Right cardiac atrium (tissue), 5 donors: Measurements from ENCODE around the gene EBF3. TPM values are rescaled to one million over a fixed set of nuclear protein-coding genes. Genes with fewer than 3 reads are reported as not detected.

ENCODE experiments used
- ATAC-seq, 2 donors: fragments of 200-7000 bp; cut with Tn5 transposase; one replicate each; pipeline versions ENCODE4 v1.8.0 to v1.9.1; 2020; ENCODE audit warnings: moderate library complexity in 2 of 2, mild to moderate bottlenecking in 1 of 2
- DNase-seq, 3 donors: peaks; one replicate each; pipeline ENCODE4 v3.0.0-alpha.2; 2020
- H3K27ac ChIP-seq: one replicate; pipeline ENCODE4 v1.5.1; 2013; ENCODE audit warnings: mild to moderate bottlenecking, low read length, control low read depth, moderate library complexity
- H3K27me3 ChIP-seq: one replicate; pipeline ENCODE4 v1.6.1; 2013; ENCODE audit not compliant: control insufficient read depth, insufficient read depth
- H3K4me1 ChIP-seq: one replicate; pipeline ENCODE4 v1.6.1; 2013; ENCODE audit warnings: low read length; ENCODE audit not compliant: control insufficient read depth, insufficient read depth
- H3K4me3 ChIP-seq: one replicate; pipeline ENCODE4 v1.5.1; 2013; ENCODE audit warnings: low read length, control low read depth
- H3K9me3 ChIP-seq: one replicate; pipeline ENCODE4 v1.6.1; 2013; ENCODE audit warnings: low read length; ENCODE audit not compliant: control insufficient read depth
- WGBS: extraction: QIAGEN DNeasy Blood & Tissue Kit; methylation state at CpG from one replicate; pipeline ENCODE4 v1.1.7; 2013; 5-methylcytosine and 5-hydroxymethylcytosine counted together
- intact Hi-C, 4 donors: fragments of 100-400 bp; cut with DNase I; formaldehyde crosslinking; loops; one replicate each; pipeline versions ENCODE4 v1.11.0 to v1.14.0; 2022 to 2023
- polyA plus RNA-seq: library from polyadenylated mRNA; stranded (reverse); fragments of 200-250 nt; gene quantifications from one replicate; pipeline ENCODE4 v1.2.3, GENCODE V29; 2013
- total RNA-seq, 4 donors: library from RNA; stranded (reverse); fragmentation: NEBNext Ultra II Directional; extraction: Animal tissue kit (Norgen Biotek cat#: 25700); gene quantifications; one replicate each; pipeline ENCODE4 v1.2.1, GENCODE V29; 2021
- donor health status: healthy with polysubstance abuse.
- donor health status: DM: no; HTN: yes; CAD: no.
- donor health status: DM: no; HTN: no; CAD: no.
- donor health status: DM: no; HTN: yes; CAD: no; lungs with severe emphysema.
- donor health status: DM: yes; HTN: yes; CAD: no.

EBF3 gene
- total and polyA plus RNA-seq, 5 donors, result 4.4 to 9.7 (median 8.5) TPM

DNA sequence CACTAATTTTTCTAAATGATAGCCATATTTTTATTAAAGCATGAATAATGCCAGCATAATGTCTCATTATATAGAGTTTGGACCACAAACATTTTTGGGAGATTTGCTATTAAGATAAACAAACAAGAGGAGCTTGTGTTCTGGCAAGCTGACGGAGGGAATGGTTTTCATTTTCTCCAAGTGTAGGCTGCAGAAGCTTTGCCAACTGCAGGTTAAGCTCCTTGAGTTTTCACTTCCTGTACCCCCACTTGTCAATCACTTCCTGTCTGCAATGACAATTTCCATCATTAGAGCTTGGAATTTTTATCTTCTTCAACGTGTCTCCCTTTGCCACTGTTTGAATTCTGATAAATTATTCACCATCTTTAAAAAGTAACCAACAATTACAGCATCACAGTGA is 13.4 kb downstream of the EBF3 start:
- no peak overlapping the region for H3K4me3 ChIP-seq
- no peaks in the 10 kb centered on the region for H3K9me3 ChIP-seq
- no peaks in the 10 kb centered on the region for H3K27me3 ChIP-seq
- ATAC-seq, result no peak
- peaks cover 11% of the 10 kb centered on the region for H3K4me1 ChIP-seq
- 39% methylated on average over 2 of the region's 2 CpGs for WGBS
- intact Hi-C loops, result no loop called here
- H3K27ac ChIP-seq, result peak overlapping the region; percentile 2
- no peak for DNase-seq

DNA sequence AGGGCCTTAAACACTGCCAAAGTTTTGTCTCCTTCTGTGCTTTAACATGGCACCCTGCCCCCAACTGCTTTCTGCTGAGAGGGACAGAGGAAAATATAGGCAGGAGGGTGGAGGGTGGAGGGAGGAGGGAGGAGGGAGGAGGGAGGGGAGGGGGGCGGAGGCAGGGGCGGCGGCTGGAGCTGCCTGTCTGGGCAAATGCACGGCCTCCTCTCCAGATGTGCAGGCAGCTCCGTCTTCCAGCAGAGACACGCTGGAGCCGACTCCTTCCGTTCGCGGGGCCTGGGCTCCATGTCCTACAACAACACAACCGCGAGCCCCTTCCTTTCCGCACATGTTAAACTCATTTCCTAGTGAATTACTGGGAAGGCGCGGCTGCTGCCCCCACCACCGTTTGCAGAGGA is 14.2 kb downstream of the EBF3 start:
- intact Hi-C loops, result loop anchor here in 2 of 4 donors (5.0 to 10.0 kb wide), 2 partner anchors 55 to 58 kb away; no protein-coding TSS in a partner anchor
- 5% methylated on average over 16 of the region's 16 CpGs for WGBS
- Histone ChIP-seq H3K4me3 (peak overlapping the region; percentile 7), H3K27me3 (no peaks in the 10 kb centered on the region), H3K27ac (peak overlapping the region; percentile 78), H3K9me3 (no peaks in the 10 kb centered on the region), H3K4me1 (peaks cover 13% of the 10 kb centered on the region)
- DNase-seq (peak; percentile 78 to 89 (median 89)), ATAC-seq (peak; percentile 65 to 70)

DNA sequence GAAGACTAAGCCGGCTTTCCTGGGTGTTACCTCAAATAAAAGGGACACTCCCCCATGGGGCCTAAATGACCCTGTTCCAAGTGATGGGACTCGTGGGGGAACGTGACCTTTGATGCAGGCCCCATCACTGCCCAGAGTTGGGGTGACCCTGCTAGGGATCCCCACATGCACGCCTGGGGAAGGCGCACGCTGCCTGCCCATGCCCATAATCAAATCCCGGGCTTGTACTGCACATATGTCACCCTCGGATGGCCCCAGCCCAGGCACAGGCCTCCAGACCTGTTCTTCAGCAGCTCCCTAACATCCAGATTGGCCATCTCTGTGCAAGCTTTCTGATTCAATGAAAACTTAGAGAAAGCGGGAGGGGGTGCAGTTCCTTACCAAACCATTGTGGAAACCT is 14.7 kb downstream of the EBF3 start:
- peaks cover 14% of the 10 kb centered on the region for H3K4me1 ChIP-seq
- intact Hi-C loops, result loop anchor here in 2 of 4 donors (5.0 to 10.0 kb wide), 2 partner anchors 55 to 57 kb away; no protein-coding TSS in a partner anchor
- no peak overlapping the region for H3K4me3 ChIP-seq
- no peak for ATAC-seq
- 63% methylated on average over 9 of the region's 9 CpGs for WGBS
- H3K27me3 ChIP-seq, result no peaks in the 10 kb centered on the region
- peak overlapping the region; percentile 78 for H3K27ac ChIP-seq
- DNase-seq, result peak in 2 of 3 donors; percentile 54 to 64
- H3K9me3 ChIP-seq, result no peaks in the 10 kb centered on the region

DNA sequence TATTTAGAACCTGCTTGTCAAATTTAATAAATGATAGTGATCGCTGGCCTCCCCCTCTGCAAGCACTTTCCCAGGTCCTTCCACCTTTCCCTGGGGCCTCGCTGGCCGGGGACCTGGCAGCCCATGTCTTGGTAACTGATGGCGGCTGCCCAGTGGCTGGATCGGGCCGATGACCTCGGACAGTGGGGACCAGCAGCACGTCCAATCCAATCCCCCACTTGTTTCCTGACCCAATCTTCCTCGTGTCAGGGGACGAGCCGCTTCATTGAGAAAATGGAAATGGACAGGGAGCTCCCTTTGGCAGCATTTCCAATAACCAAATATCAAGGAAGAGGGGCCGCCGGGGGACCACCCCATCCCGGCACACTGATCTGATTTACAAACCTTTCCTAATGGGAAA is 17.2 kb downstream of the EBF3 start:
- H3K27ac ChIP-seq, result peak overlapping the region; percentile 88
- ATAC-seq (no peak), DNase-seq (peak in 1 of 3 donors; percentile 44)
- H3K4me3 ChIP-seq, result no peak overlapping the region
- H3K9me3 ChIP-seq, result no peaks in the 10 kb centered on the region
- WGBS, result 45% methylated on average over 14 of the region's 14 CpGs
- no peaks in the 10 kb centered on the region for H3K27me3 ChIP-seq
- H3K4me1 ChIP-seq, result peaks cover 15% of the 10 kb centered on the region
- intact Hi-C loops, result loop anchor here in 2 of 4 donors (5.0 to 10.0 kb wide), 2 partner anchors 52 to 55 kb away; no protein-coding TSS in a partner anchor

DNA sequence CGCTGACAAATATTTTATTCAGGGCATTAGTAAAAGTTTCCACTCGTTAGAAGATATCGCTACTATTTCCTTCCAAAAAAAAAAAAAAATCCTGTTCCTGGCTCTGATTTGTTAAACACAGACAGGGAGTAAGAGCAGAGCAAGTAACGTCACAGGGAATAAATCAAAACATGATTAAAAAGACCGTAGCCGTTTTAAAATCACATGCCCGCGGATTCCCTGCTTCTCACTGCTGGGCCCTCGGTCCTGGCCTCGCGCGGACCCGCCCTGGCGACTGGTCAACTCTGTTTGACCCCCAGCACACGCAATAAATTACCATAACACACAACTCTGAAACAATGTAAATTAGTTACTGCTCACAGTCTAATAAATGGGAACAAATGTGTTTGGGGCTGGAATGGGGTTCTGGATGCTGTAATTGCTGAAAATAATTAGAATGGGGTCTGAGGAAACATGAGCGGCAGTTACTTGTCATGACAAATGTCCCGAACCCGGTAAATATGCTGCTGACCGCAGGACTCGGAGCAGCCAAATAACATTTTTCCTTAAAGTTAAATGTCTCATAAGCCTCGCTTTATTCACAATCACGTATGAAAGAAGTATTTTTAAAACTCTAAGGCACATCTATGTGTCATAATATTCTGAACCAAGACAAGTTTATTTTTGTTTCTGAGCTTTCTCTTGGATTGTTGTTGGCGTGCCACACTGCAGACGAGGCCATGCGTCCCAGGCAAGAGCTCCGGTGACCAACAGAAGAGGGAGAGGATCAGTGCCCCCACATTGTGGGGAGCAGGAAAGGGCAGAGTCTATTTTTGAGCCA is 17.9 kb downstream of the EBF3 start:
- 38% methylated on average over 26 of the region's 26 CpGs for WGBS
- intact Hi-C loops, result loop anchor here in 2 of 4 donors (5.0 to 10.0 kb wide), 2 partner anchors 51 to 54 kb away; no protein-coding TSS in a partner anchor
- DNase-seq, result peak; percentile 71 to 85 (median 82)
- H3K27me3 ChIP-seq, result no peaks in the 10 kb centered on the region
- H3K4me1 ChIP-seq, result peaks cover 20% of the 10 kb centered on the region
- no peaks in the 10 kb centered on the region for H3K9me3 ChIP-seq
- no peak overlapping the region for H3K4me3 ChIP-seq
- peak overlapping the region; percentile 88 for H3K27ac ChIP-seq
- peak; percentile 80 for ATAC-seq

DNA sequence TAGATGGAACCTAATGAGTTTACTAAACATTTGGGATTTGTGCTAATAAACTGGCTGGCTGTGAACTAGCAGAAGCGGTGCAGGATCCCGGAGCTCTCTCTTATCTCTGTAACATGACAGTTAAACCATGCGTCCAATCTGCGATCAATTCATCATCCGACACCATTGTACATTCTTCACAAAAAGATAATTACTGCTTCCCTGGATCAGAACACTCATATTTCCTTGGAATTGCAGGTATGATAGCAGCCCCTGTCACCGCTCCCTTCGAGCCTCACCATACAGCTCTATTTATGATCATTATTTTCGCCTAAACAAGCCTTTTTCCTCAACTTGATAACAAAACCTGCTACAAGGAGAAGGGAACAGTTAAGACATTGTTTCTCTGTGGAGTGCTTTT is 18.5 kb downstream of the EBF3 start:
- H3K9me3 ChIP-seq, result no peaks in the 10 kb centered on the region
- no peak overlapping the region for H3K4me3 ChIP-seq
- intact Hi-C loops, result loop anchor here in 2 of 4 donors (5.0 to 10.0 kb wide), 2 partner anchors 51 to 53 kb away; no protein-coding TSS in a partner anchor
- DNase-seq, result peak in 1 of 3 donors; percentile 11
- peak overlapping the region; percentile 98 for H3K27ac ChIP-seq
- H3K4me1 ChIP-seq, result peaks cover 20% of the 10 kb centered on the region
- no peaks in the 10 kb centered on the region for H3K27me3 ChIP-seq
- WGBS, result 40% methylated on average over 8 of the region's 8 CpGs
- no peak for ATAC-seq

DNA sequence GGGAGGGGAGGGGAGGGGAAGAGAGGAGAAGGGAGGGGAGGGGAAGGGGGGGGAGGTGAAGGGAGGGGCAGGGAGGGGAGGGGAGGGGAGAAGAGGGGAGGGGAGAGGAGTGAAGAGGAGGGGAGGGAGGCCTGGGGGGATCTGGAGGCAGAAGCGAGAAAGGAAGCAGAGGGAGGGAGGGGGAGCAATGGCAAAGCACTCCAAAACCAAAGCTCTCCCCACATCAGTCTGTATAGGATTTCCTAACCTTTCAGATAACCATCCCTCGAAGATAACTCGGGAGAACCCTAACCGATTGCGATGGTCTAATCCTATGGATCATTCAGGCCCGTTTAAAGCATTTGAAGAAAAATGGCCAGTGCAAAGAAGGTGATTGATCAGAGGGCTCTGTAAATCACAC is 19.0 kb downstream of the EBF3 start:
- ATAC-seq (no peak), DNase-seq (peak in 2 of 3 donors; percentile 40 to 43)
- Histone ChIP-seq H3K27me3 (no peaks in the 10 kb centered on the region), H3K9me3 (no peaks in the 10 kb centered on the region), H3K4me1 (peaks cover 21% of the 10 kb centered on the region), H3K4me3 (no peak overlapping the region), H3K27ac (peak overlapping the region; percentile 98)
- 44% methylated on average over 6 of the region's 6 CpGs for WGBS
- intact Hi-C loops, result loop anchor here in 2 of 4 donors (5.0 to 10.0 kb wide), 2 partner anchors 50 to 53 kb away; no protein-coding TSS in a partner anchor

DNA sequence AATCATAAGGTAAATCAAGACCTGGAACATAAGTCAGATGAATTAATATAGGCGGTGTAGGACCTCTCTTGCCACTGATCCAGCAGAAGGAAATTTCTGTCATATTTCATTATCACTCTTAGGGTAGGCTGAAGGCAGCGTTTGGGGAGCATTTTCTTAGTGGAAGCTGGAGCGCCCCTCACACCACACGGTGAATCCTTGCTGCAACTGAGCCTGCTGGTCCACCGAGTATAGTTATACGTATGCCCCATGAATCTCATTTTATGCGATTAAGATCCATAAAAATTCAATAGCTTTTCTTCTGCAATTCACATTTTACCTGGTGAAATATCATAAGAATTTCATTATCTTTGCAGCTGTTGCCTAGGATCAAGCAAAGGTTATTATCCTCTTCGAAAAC is 19.6 kb downstream of the EBF3 start:
- H3K27me3 ChIP-seq, result no peaks in the 10 kb centered on the region
- no peak overlapping the region for H3K4me3 ChIP-seq
- peaks cover 24% of the 10 kb centered on the region for H3K4me1 ChIP-seq
- no peak for DNase-seq
- intact Hi-C loops, result loop anchor here in 1 of 4 donors (10.0 kb wide), 1 partner anchor 50 kb away; no protein-coding TSS in a partner anchor
- 85% methylated on average over 8 of the region's 8 CpGs for WGBS
- ATAC-seq, result no peak
- H3K27ac ChIP-seq, result no peak overlapping the region
- H3K9me3 ChIP-seq, result no peaks in the 10 kb centered on the region

DNA sequence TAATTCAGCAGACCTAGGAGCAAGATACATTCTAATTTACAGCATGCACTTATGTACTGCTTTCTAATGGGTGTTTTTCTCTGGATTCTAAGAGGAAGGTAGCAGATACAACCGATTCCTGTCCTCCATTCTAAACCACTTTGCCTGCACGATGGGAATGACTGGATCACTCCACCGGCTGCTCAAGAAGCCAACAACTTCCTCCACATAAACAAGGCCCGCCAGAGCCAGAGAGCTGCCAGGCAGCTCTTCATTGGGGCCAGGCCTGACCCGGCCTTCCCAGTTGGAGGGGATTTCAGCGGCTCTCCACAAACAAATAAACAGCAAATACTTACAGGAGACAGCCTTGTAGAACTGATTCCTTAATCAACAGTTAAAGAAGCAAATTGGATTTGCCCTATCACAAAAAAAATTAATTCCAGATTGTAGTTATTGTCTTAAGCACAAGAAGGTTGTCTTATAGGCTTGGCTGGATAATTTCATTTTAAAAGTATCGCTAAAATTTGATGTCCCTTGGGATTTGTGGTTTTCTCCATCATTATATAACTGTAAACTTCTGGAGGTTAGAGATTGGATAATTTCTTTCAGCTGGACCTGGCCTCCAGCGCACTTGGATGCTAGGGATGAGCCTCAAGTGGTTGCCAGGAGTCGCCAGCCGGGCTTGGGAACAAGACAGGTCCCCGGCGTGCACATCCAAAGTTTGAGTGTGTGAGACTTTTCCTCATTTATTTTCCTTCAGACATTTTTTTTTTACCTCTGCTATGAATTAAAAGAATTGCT is 20.9 kb downstream of the EBF3 start:
- Histone ChIP-seq H3K27ac (peak overlapping the region; percentile 17), H3K4me1 (peaks cover 20% of the 10 kb centered on the region), H3K4me3 (no peak overlapping the region), H3K27me3 (no peaks in the 10 kb centered on the region), H3K9me3 (no peaks in the 10 kb centered on the region)
- intact Hi-C loops, result loop anchor here in 1 of 4 donors (10.0 kb wide), 1 partner anchor 48 kb away; no protein-coding TSS in a partner anchor
- WGBS, result 55% methylated on average over 12 of the region's 12 CpGs
- ATAC-seq, result no peak
- DNase-seq, result peak in 2 of 3 donors; percentile 66 to 76

DNA sequence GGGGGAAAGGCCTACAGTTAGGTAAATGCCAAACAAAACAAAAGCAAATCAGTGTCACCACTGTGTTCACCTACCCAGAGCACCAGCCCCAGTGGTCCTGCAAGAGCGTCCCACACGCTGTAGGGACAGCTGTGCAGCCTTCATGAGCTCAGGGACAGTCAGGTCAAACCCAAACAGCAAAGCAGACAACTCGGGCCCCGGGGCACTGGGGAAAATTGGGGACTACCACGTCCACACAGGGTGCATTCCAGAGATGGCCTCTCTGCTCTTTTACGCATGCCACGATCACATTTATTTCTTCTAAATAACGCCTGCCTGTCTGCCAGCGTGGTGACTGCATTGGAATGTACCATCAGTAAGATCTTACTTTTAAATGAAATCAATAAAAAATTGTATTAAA is 21.7 kb downstream of the EBF3 start:
- Histone ChIP-seq H3K9me3 (no peaks in the 10 kb centered on the region), H3K27me3 (no peaks in the 10 kb centered on the region), H3K4me1 (peaks cover 20% of the 10 kb centered on the region), H3K4me3 (no peak overlapping the region), H3K27ac (peak overlapping the region; percentile 27)
- peak in 1 of 3 donors; percentile 36 for DNase-seq
- ATAC-seq, result no peak
- intact Hi-C loops, result loop anchor here in 1 of 4 donors (10.0 kb wide), 1 partner anchor 48 kb away; no protein-coding TSS in a partner anchor
- WGBS, result 84% methylated on average over 9 of the region's 9 CpGs
